HCT116 (cell line): ENCODE results near the gene CNGA3. TPM values are rescaled to one million over a fixed set of nuclear protein-coding genes. Genes with fewer than 3 reads are reported as not detected.

ENCODE experiments used
- ATAC-seq: fragments of 200-7000 bp; cut with Tn5 transposase; 2 replicates; pipeline ENCODE4 v1.9.1; 2020; ENCODE audit warnings: mild to moderate bottlenecking, moderate library complexity
- BruUV-seq: library from RNA; stranded (reverse); fragments of 400-500 nt; replicated peaks from 2 replicates; lab custom pipeline; 2021; lab: Mats Ljungman, UMichigan
- CTCF ChIA-PET: fragments of 300-600 bp; sonication (Branson Sonifier 250); formaldehyde crosslinking; loops from one replicate; lab custom pipeline; 2021; ENCODE audit warnings: antibody characterized with exemption; lab: Charles Lee
- POLR2A ChIA-PET: fragments of 300-600, 350-600 bp; sonication (Branson Sonifier 250); formaldehyde crosslinking; loops from one replicate; lab custom pipeline; 2021; ENCODE audit warnings: antibody characterized with exemption; lab: Charles Lee
- RAD21 ChIA-PET, 2 experiments: fragments of 300-600 bp; sonication (Branson Sonifier 250); formaldehyde crosslinking; loops; one replicate each; lab custom pipeline; 2023; ENCODE audit warnings: low total read pairs in 2 of 2; ENCODE audit not compliant: uncharacterized antibody in 2 of 2, unreplicated experiment in 2 of 2, low non-redundant PET in 1 of 2; lab: Charles Lee
- DNase-seq: peaks from one replicate; pipeline ENCODE4 v3.0.0-alpha.2; 2010; ENCODE audit warnings: low read depth, low spot score
- H2AFZ ChIP-seq: fragments of 200-600 bp; shearing (Covaris generic), sonication (generic); 2 replicates; pipeline ENCODE4 v1.6.1; 2017; ENCODE audit warnings: low read depth, mixed run types, mixed read lengths, antibody characterized with exemption, low read length; ENCODE audit not compliant: poor library complexity, severe bottlenecking
- H3K27ac ChIP-seq: 2 replicates; pipeline ENCODE4 v1.5.1; 2012; ENCODE audit warnings: low read depth, low read length
- H3K27me3 ChIP-seq: fragments of 200-600 bp; sonication (generic); 2 replicates; pipeline ENCODE4 v1.6.1; 2016; ENCODE audit warnings: mixed run types, low read length, mixed read lengths; ENCODE audit not compliant: insufficient read depth
- H3K36me3 ChIP-seq, 2 experiments: fragments of 200-500 bp in 1 of 2; fragments of 200-600 bp in 1 of 2; sonication (Bioruptor generic) in 1 of 2; sonication (generic) in 1 of 2; 2 replicates each; pipeline versions ENCODE4 v1.5.1 to v1.6.1; 2014 to 2016; ENCODE audit warnings: low read length in 2 of 2, inconsistent platforms in 1 of 2, mixed read lengths in 1 of 2, mixed run types in 1 of 2; ENCODE audit not compliant: insufficient read depth in 2 of 2, control insufficient read depth in 1 of 2
- H3K4me1 ChIP-seq, 2 experiments: fragments of 200-600 bp in 1 of 2; sonication (generic) in 1 of 2; 2 replicates each; pipeline versions ENCODE4 v1.5.1 to v1.6.1; 2012 to 2017; ENCODE audit warnings: low read length in 2 of 2, inconsistent platforms in 1 of 2, mild to moderate bottlenecking in 1 of 2, mixed read lengths in 1 of 2, mixed run types in 1 of 2, moderate library complexity in 1 of 2; ENCODE audit not compliant: insufficient read depth in 2 of 2, control insufficient read depth in 1 of 2
- H3K4me2 ChIP-seq: fragments of 200-600 bp; sonication (generic); 2 replicates; pipeline ENCODE4 v1.6.1; 2017; ENCODE audit warnings: mixed run types, low read length, mixed read lengths
- H3K4me3 ChIP-seq, 2 experiments: fragments of 200-600 bp in 1 of 2; sonication (generic) in 1 of 2; replicated peaks in 1 of 2; 2 replicates each; pipeline ENCODE4 v1.5.1; 2011 to 2016; ENCODE audit warnings: low read length in 2 of 2, control low read depth in 1 of 2, low read depth in 1 of 2, mild to moderate bottlenecking in 1 of 2, mixed read lengths in 1 of 2, mixed run types in 1 of 2
- H3K79me2 ChIP-seq: fragments of 200-600 bp; sonication (generic); 2 replicates; pipeline ENCODE4 v1.6.1; 2017; ENCODE audit warnings: mild to moderate bottlenecking, mixed run types, low read length, moderate library complexity, mixed read lengths; ENCODE audit not compliant: insufficient read depth
- H3K9ac ChIP-seq: fragments of 200-600 bp; sonication (generic); 2 replicates; pipeline ENCODE4 v1.6.1; 2016; ENCODE audit warnings: low read length, mixed read lengths
- H3K9me2 ChIP-seq: fragments of 200-600 bp; sonication (generic), shearing (Covaris generic); 2 replicates; pipeline ENCODE4 v1.6.1; 2017; ENCODE audit warnings: mixed run types, mild to moderate bottlenecking, moderate library complexity; ENCODE audit not compliant: insufficient read depth
- H3K9me3 ChIP-seq, 2 experiments: fragments of 200-500 bp in 1 of 2; fragments of 200-600 bp in 1 of 2; sonication (Bioruptor generic) in 1 of 2; sonication (generic) in 1 of 2; 2 replicates each; pipeline ENCODE4 v1.6.1; 2014 to 2017; ENCODE audit warnings: low read length in 2 of 2, mixed read lengths in 2 of 2, inconsistent platforms in 1 of 2, low read depth in 1 of 2, mild to moderate bottlenecking in 1 of 2, mixed run types in 1 of 2, moderate library complexity in 1 of 2; ENCODE audit not compliant: control insufficient read depth in 1 of 2, insufficient read depth in 1 of 2
- H4K20me1 ChIP-seq: fragments of 200-600 bp; sonication (generic), shearing (Covaris generic); 2 replicates; pipeline ENCODE4 v1.6.1; 2017; ENCODE audit warnings: mixed run types, mild to moderate bottlenecking, moderate library complexity; ENCODE audit not compliant: insufficient read depth
- EGR1 ChIP-seq: IDR thresholded peaks from 2 replicates; pipeline ENCODE4 v1.6.1; 2012; ENCODE audit warnings: low read depth
- ELF1 ChIP-seq: IDR thresholded peaks from 2 replicates; pipeline ENCODE4 v1.6.1; 2012; ENCODE audit warnings: low read depth, borderline replicate concordance
- EZH2 ChIP-seq: fragments of 200-600 bp; sonication (generic); IDR thresholded peaks from 2 replicates; pipeline ENCODE4 v1.6.1; 2017; ENCODE audit warnings: antibody characterized with exemption, mixed run types
- POLR2A ChIP-seq: IDR thresholded peaks from 2 replicates; pipeline ENCODE4 v1.7.0; 2011; ENCODE audit warnings: borderline replicate concordance; ENCODE audit not compliant: insufficient read depth, insufficient read length; ENCODE audit errors: extremely low read depth
- POLR2AphosphoS5 ChIP-seq: IDR thresholded peaks from 2 replicates; pipeline ENCODE4 v1.6.1; 2011; ENCODE audit warnings: mild to moderate bottlenecking, low read depth, low read length, moderate library complexity
- SRF ChIP-seq: IDR thresholded peaks from 2 replicates; pipeline ENCODE4 v1.6.1; 2012; ENCODE audit warnings: low read depth
- YY1 ChIP-seq: IDR thresholded peaks from 2 replicates; pipeline ENCODE4 v1.6.1; 2011; ENCODE audit warnings: low read length, low read depth, moderate library complexity, mild to moderate bottlenecking; ENCODE audit not compliant: insufficient replicate concordance; ENCODE audit errors: extremely low read depth
- ZNF274 ChIP-seq: fragments of 200-500 bp; sonication (Bioruptor generic); IDR thresholded peaks from 2 replicates; pipeline ENCODE4 v1.6.1; 2014; ENCODE audit warnings: mild to moderate bottlenecking, low read depth, low read length, inconsistent platforms
- intact Hi-C: fragments of 100-400 bp; cut with micrococcal nuclease; formaldehyde crosslinking; loops from 2 replicates; pipeline ENCODE4 v1.10.0; 2022
- total RNA-seq: library from RNA; stranded (reverse); gene quantifications from one replicate; pipeline ENCODE4 v1.2.1, GENCODE V29; 2021; ENCODE audit not compliant: unreplicated experiment
- TF ChIP-seq, protein P1 (sequence below), 3 experiments: fragments of 200-600 bp in 1 of 3; sonication (generic) in 1 of 3; IDR thresholded peaks in 2 of 3; conservative IDR thresholded peaks in 1 of 3; 2 replicates each; pipeline ENCODE4 v1.5.1; 2012 to 2017; ENCODE audit warnings: low read depth in 2 of 3, low read length in 2 of 3, antibody characterized with exemption in 1 of 3, borderline replicate concordance in 1 of 3, control low read depth in 1 of 3, mild to moderate bottlenecking in 1 of 3, mixed read lengths in 1 of 3, mixed run types in 1 of 3, moderate library complexity in 1 of 3; ENCODE audit not compliant: insufficient read depth in 1 of 3

Gene CNGA3
- total RNA-seq, 1 experiment from 2014 or later, result not detected

DNA sequence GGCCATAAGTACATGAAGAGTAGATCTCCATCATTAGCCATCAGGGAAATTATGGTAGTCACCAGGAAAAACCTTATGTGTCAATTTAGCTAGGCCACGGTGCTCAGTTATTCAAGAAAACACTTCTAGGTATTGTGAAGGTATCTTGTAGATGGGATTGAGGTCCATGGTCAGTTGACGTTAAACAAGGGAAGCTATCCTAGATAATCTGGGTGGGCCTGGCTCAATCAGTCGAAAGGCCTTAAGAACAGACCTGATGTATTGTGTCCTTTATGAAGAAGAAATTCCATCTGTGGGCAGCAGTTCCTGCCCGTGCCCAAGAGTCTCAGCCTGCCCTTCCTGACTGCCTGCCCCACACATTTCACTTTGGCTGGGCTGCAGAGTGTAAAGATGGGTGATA lies 16.7 kb upstream of the CNGA3 start:
- Histone ChIP-seq H3K4me3 (no peak overlapping the region), H3K4me1 (no peaks in the 10 kb centered on the region), H3K27ac (no peak overlapping the region), H3K9me2 (no peaks in the 10 kb centered on the region), H4K20me1 (no peaks in the 10 kb centered on the region), H3K9me3 (no peaks in the 10 kb centered on the region), H3K4me2 (no peak overlapping the region), H2AFZ (no peak overlapping the region), H3K9ac (no peak overlapping the region), H3K79me2 (no peaks in the 10 kb centered on the region), H3K27me3 (no peaks in the 10 kb centered on the region), H3K36me3 (no peaks in the 10 kb centered on the region)
- ChIA-PET CTCF (no interaction called here), POLR2A (no interaction called here), RAD21 (no interaction called here)
- no peak for TF ChIP-seq EZH2
- TF ChIP-seq SRF, result no peak
- intact Hi-C loops, result no loop called here
- no TSS peak for BruUV-seq
- DNase-seq (no peak), ATAC-seq (no peak)

DNA sequence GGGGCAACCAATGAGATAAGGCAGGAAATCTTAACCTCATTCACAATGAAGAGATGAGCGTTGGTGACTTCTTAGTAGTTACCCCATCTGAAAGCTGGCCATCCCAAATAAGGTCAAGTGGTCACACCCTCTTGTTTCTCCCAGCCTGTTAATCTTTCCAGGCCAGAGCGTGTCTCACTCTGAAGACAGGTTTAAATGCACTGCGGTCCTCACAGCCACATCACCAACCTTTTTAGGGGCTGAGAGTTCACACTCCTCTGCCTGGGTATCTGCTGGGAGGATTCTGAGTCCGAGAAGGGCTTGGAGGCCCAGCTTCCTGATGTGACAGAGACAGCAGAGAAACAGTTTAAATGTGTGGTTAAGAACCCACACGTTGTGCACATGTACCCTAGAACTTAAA lies 13.3 kb upstream of the CNGA3 start:
- H3K79me2 ChIP-seq, result no peaks in the 10 kb centered on the region
- no peaks in the 10 kb centered on the region for H3K4me1 ChIP-seq
- ChIA-PET POLR2A (no interaction called here), RAD21 (no interaction called here), CTCF (no interaction called here)
- H3K36me3 ChIP-seq, result no peaks in the 10 kb centered on the region
- H3K4me2 ChIP-seq, result no peak overlapping the region
- H3K4me3 ChIP-seq, result no peak overlapping the region
- BruUV-seq, result no TSS peak
- TF ChIP-seq ZNF274 (no peak), ELF1 (no peak), YY1 (no peak), POLR2AphosphoS5 (no peak), EGR1 (no peak), POLR2A (no peak)
- TF ChIP-seq, protein P1, sequence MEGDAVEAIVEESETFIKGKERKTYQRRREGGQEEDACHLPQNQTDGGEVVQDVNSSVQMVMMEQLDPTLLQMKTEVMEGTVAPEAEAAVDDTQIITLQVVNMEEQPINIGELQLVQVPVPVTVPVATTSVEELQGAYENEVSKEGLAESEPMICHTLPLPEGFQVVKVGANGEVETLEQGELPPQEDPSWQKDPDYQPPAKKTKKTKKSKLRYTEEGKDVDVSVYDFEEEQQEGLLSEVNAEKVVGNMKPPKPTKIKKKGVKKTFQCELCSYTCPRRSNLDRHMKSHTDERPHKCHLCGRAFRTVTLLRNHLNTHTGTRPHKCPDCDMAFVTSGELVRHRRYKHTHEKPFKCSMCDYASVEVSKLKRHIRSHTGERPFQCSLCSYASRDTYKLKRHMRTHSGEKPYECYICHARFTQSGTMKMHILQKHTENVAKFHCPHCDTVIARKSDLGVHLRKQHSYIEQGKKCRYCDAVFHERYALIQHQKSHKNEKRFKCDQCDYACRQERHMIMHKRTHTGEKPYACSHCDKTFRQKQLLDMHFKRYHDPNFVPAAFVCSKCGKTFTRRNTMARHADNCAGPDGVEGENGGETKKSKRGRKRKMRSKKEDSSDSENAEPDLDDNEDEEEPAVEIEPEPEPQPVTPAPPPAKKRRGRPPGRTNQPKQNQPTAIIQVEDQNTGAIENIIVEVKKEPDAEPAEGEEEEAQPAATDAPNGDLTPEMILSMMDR (IDR thresholded peaks at IDR 0.05 in 2 of 3, conservative IDR thresholded peaks at IDR 0.05 in 1 of 3; ENCODE audit: borderline replicate concordance in 1 of 3, insufficient read depth in 1 of 3, low read depth in 2 of 3, low read length in 2 of 3), result no peak
- ATAC-seq, result no peak
- H3K27ac ChIP-seq, result no peak overlapping the region
- H2AFZ ChIP-seq, result no peak overlapping the region
- intact Hi-C loops, result no loop called here
- no peaks in the 10 kb centered on the region for H4K20me1 ChIP-seq
- H3K9me2 ChIP-seq, result no peaks in the 10 kb centered on the region
- no peaks in the 10 kb centered on the region; a peak in 1 of 4 replicates for H3K9me3 ChIP-seq
- no peaks in the 10 kb centered on the region for H3K27me3 ChIP-seq
- no peak for DNase-seq
- no peak overlapping the region for H3K9ac ChIP-seq
